Measurements from ENCODE around the gene TJAP1. TPM values are rescaled to one million over a fixed set of nuclear protein-coding genes. Genes with fewer than 3 reads are reported as not detected.
A peak's percentile ranks its signal among the peaks of the same experiment; 100 is the strongest.
"Not testable (repeated sequence)": the region's sequence is repeated elsewhere in the genome, so short reads cannot be mapped to it uniquely, and the experiment has no call there.

Gene TJAP1
- polyA plus RNA-seq, 5 donors, result 32.6 to 45.4 (median 42.9) TPM

- no peak for DNase-seq
These were observed 3.7 kb downstream of the TJAP1 start for GRCh38 chr6:43481075-43481474.

GRCh38 chr6:43481591-43482236, 4.3 kb downstream of the TJAP1 start:
- DNase-seq, result no peak

GRCh38 chr6:43488667-43489276, 11.4 kb downstream of the TJAP1 start:
- no peak for DNase-seq

- DNase-seq, result no peak
These were observed 12.1 kb downstream of the TJAP1 start for GRCh38 chr6:43489277-43490072.

GRCh38 chr6:43490523-43490939, 13.2 kb downstream of the TJAP1 start:
- DNase-seq, result no peak

- peak in 1 of 2 donors; percentile 39 for DNase-seq
These were observed 14.6 kb downstream of the TJAP1 start for GRCh38 chr6:43491750-43492661.

GRCh38 chr6:43492673-43493072, 15.3 kb downstream of the TJAP1 start:
- no peak for DNase-seq

- DNase-seq, result no peak
These were observed 15.9 kb downstream of the TJAP1 start for GRCh38 chr6:43493230-43493629.

GRCh38 chr6:43493833-43494232, 16.5 kb downstream of the TJAP1 start:
- no peak for DNase-seq

GRCh38 chr6:43494321-43494720, 17.0 kb downstream of the TJAP1 start:
- no peak for DNase-seq

GRCh38 chr6:43494766-43495165, 17.4 kb downstream of the TJAP1 start:
- DNase-seq, result no peak

- DNase-seq, result no peak
These were observed 18.1 kb downstream of the TJAP1 start for GRCh38 chr6:43495409-43495941.

GRCh38 chr6:43496370-43497128, 19.2 kb downstream of the TJAP1 start:
- DNase-seq, result no peak

- no peak for DNase-seq
These were observed 19.7 kb downstream of the TJAP1 start for GRCh38 chr6:43497129-43497396.

- no peak for DNase-seq
These were observed 20.3 kb downstream of the TJAP1 start for GRCh38 chr6:43497689-43498088.

GRCh38 chr6:43498291-43498690, 20.9 kb downstream of the TJAP1 start:
- not testable (repeated sequence) for DNase-seq

GRCh38 chr6:43499028-43499815, 21.9 kb downstream of the TJAP1 start:
- no peak for DNase-seq

- no peak for DNase-seq
These were observed 23.6 kb downstream of the TJAP1 start for GRCh38 chr6:43500921-43501320.

GRCh38 chr6:43502666-43503065, 25.3 kb downstream of the TJAP1 start:
- DNase-seq, result no peak

- DNase-seq, result no peak
These were observed 26.1 kb downstream of the TJAP1 start for GRCh38 chr6:43503443-43503842.

Data from right lung (tissue), 5 donors.